NT2/D1 (cell line): Measurements from ENCODE around the gene TCERG1L.

Source experiments
- SUZ12 ChIP-seq: IDR thresholded peaks from 2 replicates; pipeline ENCODE4 v1.6.1; 2011; ENCODE audit not compliant: insufficient read length, insufficient read depth; ENCODE audit errors: extremely low read depth
- YY1 ChIP-seq: IDR thresholded peaks from 2 replicates; pipeline ENCODE4 v1.6.1; 2011; ENCODE audit not compliant: insufficient read length, insufficient read depth
- ZNF274 ChIP-seq: IDR thresholded peaks from 2 replicates; pipeline ENCODE4 v1.6.1; 2011; ENCODE audit warnings: mild to moderate bottlenecking, low read depth, low read length

DNA sequence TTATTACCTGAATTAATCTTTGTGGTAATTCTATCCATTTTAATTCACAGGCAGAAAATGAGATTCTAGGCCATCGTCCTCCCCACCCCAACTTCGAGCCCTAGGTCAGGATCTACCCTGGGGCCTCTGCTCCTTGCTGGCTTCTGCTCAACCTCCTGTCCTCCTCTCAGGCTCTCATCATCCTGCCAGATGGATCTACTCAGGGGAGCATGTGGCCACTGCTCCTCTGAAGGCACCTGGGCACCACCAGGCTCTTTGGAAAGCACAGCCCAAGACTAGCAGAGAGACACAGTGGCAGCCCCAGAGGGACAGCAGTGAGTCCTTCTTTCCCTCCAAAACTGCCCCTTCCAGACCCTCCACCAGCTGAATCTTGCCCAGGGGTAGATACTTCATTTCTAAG is 248.2 kb downstream of the TCERG1L start:
- no peak for TF ChIP-seq SUZ12
- no peak for TF ChIP-seq ZNF274
- TF ChIP-seq YY1 = no peak
